NCI-H460 (cell line): Measurements from ENCODE around the gene TNS2. TPM values are rescaled to one million over a fixed set of nuclear protein-coding genes. Genes with fewer than 3 reads are reported as not detected.
A peak's percentile ranks its signal among the peaks of the same experiment; 100 is the strongest.
"Not testable (repeated sequence)": the region's sequence is repeated elsewhere in the genome, so short reads cannot be mapped to it uniquely, and the experiment has no call there.

Experiments
- DNase-seq: peaks from one replicate; pipeline ENCODE4 v3.0.0-alpha.2; 2016; ENCODE audit warnings: low read depth; ENCODE audit errors: extremely low read depth
- total RNA-seq: library from RNA; depleted of rRNA; stranded (reverse); fragments of >200 nt; shearing (Covaris generic); gene quantifications from 2 replicates; pipeline ENCODE4 v1.2.3, GENCODE V29; 2014

TNS2 gene
- total RNA-seq, 1 experiment from 2014 or later = 12.1 TPM

DNA sequence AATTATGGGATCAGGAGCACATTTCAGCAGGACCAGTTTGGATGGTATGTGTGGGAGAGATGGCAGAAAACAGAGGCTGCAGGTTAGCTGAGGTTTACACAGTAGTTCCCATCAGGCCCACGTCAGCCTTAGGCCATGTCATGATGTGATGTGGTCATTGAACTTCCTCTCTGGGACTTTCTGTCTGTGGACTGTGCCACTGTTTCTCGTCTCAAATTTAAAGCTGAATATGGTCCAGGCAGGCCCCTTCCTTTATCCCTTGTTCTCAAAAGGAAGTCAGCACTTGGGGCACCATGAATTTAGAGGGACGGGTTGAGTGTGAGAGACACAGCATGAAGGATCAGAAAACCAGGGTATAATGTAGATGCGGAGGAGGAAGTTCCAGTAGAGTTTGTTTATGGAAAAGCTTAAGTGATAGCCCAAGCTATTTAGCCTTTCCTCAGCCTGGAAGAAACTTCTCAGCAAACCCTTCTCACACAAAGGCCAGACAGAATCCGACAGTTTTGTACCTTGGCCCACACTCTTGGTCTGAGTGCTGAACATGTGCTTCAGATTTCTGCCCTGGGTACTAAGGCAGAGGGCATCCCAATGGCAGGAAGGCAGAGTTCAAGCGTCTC is 44.0 kb downstream of the TNS2 start:
- no peak for DNase-seq

DNA sequence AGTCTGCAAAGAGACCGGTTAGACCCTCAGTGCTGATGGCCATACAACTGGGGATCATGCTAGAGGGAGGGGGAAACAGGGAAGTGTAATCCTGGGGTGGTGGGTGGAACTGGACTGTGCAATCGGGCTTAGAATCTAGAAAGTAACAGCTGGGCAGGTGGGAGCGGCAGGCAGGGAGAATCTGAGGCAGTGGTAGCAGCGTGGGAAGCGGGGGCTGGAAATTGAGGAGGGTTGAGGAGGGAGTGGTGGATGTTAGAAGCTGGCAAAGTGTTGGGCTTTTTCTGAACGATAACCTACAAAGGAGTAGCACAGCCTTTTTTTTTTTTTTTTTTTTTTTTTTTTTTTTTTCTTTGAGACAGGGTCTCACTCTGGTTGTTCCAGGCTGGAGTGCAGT is 44.5 kb downstream of the TNS2 start:
- DNase-seq = no peak

DNA sequence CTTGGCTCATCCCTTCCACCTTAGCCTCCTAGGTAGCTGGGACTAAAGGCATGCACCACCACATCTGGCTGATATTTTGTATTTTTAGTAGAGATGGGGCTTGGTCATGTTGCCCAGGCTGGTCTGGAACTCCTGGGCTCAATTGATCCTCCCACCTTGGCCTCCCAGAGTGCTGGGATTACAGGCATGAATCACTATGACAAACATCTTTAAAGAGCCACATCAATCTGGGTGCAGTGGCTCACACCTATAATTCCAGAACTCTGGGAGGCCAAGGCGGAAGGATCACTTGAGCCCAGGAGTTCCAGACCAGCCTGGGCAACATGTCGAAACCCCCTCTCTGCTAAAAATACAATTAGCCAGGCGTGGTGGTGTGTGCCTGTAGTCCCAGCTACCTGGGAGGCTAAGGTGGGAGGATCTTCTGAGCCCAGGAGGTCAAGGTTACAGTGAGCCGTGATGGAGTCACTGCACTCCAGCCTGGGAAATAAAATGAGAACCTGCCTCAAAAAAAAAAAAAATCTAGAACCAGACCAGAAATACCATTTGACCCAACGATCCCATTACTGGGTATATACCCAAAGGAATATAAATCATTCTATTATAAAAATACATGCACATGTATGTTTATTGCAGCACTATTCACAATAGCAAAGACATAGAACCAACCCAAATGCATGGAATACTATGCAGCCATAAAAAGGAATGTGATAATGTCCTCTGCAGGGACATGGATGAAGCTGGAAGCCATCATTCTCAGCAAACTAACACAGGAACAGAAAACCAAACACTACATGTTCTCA is 45.1 kb downstream of the TNS2 start:
- DNase-seq = not testable (repeated sequence)

DNA sequence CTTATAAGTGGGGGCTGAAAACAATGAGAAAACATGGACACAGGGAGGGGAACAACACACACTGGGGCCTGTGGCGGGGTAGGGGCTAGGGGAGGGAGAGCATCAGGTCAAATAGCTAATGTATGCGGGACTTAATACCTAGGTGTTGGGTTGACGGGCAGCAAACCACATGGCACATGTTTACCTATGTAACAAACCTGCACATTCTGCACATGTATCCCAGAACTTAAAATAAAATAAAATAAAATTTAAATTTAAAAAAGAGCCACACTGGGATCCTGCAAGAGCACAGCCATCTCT is 45.7 kb downstream of the TNS2 start:
- not testable (repeated sequence) for DNase-seq

DNA sequence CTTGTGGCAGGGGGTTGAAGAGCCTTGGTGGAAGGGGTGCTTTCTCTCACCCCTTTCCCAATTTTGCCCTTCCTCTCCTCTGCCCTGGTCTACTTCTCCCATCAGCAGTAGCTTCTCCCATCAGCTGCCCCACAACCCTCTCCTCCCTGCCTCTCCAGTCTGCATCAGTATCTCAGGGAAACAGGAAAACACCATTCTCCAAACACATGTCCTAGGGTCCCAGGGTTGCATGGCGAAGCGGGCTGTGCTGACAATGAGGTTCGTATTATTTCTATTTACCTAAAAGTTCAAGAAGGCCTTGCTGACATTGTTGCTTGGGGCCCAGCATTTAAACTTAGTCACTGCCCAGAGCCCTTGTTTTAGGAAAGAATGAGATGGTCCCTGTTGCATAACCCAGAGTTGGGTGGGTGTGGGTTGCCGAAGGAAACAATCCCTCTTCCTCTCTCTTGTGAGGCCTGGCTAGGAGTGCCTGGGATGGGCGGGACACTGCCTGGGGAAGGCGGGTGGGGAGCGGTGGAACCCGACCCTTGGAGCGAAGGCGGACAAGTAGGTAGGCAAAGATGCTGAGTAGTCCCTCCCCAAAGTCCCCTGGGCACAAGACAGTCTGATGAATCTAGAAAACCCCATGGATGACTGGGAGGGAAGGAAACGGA is 46.4 kb downstream of the TNS2 start:
- DNase-seq = no peak

DNA sequence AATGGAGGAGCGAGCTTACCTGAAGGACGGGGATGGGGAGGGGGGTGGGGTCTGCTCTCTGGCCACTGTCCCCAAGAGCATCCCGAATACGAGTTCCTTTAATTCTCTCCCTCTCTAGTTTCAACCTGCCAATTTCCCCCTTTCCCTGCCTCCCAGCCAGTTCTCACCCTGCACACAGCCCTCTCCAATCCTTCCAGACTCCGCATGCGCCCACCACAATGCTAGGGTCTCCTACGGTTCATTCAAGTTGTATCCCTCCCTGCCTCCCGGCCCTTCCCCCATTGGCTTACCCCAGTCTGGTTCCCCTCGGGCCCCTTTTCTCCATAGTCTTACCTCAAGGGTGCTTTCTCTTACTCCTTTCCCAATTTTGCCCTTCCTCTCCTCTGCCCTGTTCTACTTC is 46.9 kb downstream of the TNS2 start:
- DNase-seq = no peak

DNA sequence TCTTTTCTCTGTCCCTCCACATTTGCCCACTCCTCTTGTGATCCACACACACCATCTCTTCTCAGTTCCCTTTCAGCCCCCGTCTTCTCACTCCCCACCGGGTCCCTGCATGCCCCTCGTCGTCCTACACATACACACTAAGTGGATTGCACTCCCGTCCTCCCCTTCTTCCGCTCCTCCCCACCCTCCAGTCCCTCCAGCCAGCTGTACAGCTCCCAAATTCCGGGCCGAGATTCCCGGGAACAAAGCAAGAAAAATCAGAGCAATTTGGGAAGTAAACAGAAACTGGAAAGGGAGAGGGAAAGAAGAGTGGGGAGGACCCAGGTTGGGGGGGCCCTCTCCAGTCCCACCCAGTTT is 47.3 kb downstream of the TNS2 start:
- DNase-seq = peak; percentile 3

DNA sequence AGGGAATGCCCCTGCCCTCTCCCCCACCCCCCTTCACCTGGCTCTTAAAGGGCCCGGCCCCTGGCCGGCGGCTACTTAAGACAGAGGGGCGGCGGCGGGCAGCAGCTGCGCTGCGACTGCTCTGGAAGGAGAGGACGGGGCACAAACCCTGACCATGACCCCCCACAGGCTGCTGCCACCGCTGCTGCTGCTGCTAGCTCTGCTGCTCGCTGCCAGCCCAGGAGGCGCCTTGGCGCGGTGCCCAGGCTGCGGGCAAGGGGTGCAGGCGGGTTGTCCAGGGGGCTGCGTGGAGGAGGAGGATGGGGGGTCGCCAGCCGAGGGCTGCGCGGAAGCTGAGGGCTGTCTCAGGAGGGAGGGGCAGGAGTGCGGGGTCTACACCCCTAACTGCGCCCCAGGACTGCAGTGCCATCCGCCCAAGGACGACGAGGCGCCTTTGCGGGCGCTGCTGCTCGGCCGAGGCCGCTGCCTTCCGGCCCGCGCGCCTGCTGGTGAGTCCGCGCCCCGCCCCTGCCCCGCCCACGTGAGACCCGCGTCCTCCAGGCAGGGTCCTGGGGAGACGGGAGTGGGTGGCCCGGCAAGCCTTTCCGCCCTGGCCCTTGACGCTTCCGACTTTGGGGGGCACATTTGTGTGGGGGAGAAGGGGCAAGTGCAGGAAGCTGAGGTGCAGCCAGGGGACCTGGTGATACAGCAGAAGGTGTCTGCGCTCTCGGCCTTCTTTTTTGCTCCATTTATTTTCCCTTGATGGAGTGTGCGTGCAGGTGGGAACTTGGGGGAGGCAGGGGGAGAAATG is 47.9 kb downstream of the TNS2 start, which contains the start of gene IGFBP6:
TSS of gene IGFBP6 (plus strand) at position 104 of the 790 bp plus-strand sequence. CDS start at position 155, 51 bp downstream.
- peak; percentile 47 for DNase-seq

DNA sequence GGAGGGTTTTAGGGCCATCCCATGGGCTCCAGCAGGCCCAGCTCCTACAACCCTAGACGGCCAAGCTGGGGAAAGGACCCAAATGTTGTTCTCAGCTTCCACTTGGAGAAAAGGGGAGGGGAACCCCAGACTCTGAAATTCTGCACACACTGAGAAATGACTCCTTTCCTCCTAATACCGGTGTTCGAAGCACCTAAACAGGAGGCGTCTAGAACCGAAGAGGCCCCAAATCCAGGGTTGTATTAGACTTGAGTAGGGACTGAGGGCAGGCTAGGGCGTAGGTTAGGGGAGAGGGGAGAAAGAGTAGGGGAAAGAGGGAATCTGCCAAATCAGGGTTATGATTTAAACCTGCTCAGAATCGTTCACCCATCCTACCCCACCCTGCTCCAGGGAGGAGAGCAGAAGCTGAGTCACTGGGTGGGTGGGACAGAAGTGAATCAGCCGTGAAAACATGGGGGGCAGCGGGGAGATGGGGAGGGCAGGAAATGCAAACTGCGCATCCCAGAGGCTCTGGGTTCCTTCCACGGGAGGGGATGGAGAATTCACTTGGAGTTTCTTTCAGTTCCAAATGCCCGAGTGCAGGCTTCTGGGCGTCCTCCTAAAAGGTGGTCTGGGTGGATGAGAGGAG is 48.6 kb downstream of the TNS2 start:
- DNase-seq = peak; percentile 62

DNA sequence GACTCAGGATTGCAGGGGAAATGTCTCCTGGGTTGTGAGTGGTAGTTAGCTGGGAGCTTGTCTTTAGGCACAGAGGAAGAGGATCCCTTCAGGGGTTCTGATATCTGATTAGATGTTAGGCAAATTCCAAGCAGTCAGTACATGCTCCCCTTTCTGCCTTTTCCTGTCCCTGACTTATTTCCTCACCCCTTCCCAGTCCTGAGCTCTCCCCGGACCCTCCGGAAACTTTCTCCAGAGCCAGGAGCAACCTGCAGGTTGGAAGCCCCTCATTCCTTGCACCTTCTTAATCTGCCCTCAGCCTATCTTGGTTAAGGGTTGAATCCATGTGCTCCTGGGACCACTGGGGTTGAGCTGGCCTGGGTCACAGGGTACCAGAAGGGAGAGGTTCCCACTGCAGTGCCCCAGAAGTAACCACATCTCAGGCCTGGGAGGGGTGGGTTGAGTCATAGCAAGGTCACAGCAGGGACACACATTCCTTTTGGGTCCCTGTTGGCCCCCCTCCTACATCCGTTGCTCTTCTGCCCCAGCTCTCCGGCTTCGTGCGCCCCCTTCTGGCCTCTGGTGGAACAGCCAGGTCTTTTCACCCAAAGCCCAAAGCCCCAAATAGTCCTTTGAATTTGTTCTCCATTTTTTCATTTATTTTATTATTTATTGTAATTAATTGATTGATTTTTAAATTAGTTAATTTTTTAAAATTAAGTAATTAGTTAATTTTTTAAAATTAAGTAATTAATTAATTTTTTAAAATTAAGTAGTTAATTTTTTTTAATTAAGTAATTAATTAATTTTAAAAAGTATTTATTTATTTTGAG is 49.4 kb downstream of the TNS2 start:
- DNase-seq = peak; percentile 93

DNA sequence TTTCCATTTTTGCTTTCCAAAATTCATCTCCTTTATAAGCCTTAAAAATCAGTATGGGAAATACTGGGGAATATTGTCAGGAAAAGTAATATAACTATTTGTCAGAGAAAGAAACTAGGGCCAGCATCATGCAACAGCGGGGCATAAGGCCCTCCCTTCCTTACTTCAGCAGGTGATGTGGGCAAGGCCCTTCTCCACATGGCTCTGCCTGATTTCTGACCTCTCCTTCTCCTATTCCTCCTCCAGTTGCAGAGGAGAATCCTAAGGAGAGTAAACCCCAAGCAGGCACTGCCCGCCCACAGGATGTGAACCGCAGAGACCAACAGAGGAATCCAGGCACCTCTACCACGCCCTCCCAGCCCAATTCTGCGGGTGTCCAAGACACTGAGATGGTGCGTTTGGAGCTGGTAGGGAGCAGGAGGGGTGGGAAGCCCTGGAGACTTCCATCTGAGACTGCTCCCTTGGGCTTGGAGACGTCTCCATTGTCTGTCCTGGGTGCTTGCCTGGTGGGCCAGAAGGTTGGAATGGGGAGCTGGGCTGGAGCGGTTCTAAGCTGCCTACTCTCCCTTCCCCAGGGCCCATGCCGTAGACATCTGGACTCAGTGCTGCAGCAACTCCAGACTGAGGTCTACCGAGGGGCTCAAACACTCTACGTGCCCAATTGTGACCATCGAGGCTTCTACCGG is 50.7 kb downstream of the TNS2 start:
- no peak for DNase-seq

DNA sequence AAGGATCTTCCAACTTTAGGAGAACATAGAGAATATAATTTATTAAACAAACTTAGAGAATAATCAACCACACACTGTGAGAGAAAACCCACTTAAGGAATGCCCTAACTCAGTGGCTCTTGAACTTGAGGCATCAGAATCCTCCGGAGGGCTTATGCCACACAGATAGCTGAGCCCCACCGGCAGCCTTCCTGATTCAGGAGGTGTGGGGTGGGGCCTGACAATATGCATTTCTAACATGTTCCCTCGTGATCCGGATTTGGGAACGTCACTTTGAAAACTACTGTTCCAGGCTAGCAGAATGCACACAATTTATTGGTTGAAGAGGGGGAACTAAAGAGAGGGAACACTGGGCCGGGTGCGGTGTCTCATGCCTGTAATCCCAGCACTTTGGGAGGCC is 51.4 kb downstream of the TNS2 start:
- DNase-seq = no peak

DNA sequence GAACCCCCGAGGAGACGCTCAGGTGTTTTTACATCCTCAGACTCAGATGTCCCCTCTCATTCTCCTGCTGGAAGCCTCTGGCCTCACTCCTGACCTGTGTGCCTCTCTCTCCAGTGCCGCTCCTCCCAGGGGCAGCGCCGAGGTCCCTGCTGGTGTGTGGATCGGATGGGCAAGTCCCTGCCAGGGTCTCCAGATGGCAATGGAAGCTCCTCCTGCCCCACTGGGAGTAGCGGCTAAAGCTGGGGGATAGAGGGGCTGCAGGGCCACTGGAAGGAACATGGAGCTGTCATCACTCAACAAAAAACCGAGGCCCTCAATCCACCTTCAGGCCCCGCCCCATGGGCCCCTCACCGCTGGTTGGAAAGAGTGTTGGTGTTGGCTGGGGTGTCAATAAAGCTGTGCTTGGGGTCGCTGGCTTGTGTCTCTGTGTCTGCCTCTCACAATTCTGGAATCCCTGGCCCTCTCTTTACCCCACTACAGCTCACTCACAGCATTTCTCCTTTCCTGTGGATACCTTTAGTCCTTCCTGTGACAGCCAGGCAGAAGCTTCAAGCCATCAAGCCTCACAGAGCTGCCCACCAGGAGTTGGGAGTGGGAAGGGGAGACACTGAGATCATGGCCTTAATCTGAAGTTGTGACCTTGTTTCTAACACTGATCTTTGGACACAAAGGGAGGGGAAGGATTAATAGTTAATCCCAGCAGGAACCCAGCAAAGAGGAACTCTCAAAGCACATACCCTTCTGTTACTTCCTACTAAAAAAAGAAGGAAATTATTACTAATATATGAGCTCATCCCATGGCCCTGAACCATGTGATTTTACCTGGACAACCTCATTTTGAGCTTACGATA is 52.3 kb downstream of the TNS2 start:
- no peak for DNase-seq

DNA sequence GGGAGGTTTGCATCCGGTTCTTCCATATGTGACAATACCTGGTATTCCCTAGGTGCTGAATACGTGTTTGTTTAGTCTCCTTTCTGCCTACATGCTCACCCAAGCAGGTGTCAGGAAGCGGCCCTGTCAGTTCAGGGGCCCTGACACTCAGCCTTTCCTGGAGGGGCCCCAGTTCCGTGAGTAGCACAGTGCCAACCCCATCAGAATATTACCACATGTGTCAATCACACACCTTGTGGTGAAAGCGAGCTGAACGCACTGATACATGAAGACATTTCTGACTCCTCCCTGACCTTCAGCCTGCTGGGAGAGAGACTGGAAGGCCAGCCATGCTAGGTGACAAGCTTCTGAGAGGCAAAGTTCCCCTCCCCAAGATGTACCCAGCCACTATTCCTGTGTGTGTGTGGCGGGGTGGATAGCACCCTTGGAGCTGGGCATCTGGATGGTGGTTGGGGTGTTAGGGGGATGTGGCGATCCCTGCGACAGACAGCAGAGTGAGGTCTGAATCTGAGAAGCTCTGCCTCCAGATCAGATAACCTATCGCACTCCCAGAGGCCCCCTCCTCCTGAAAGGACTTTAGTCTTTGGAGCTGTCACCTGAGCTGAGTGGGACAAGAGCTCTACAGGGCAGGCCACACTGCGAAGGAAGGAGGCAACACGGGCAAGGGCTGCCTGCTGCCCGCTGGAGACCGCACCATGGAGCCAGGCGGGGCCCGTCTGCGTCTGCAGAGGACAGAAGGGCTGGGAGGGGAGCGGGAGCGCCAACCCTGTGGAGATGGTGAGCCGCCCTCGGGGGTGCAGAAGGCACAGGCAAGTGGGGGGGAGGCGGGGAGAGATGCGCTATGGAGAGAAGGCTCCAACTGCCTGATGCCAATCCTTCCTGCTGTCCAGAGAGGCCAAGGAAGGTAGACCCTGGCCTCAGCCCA is 53.3 kb downstream of the TNS2 start, which contains the start of gene SOAT2:
TSS of gene SOAT2 (plus strand) at position 604 of the 925 bp plus-strand sequence. CDS start at position 696, 92 bp downstream.
- DNase-seq = no peak

DNA sequence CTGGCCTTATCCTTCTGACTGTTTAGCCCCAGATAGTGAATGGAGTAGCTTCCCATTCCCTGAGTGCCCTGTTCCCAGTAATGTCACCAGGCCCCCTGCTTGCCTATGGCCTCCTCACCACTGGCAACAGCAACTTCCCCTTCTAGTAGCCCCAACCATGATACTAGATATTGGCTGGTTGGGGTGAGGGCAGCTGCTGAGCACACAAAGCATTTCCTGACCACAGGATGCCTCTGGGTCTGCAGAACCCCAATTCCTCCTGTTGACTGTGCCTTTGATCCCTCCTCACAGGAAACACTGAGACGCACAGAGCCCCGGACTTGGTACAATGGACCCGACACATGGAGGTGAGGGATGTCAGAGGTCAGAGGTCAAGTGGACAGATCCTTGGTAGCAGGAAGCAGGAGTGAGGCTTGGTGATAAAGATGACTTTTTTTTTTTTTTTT is 54.0 kb downstream of the TNS2 start:
- DNase-seq = no peak

DNA sequence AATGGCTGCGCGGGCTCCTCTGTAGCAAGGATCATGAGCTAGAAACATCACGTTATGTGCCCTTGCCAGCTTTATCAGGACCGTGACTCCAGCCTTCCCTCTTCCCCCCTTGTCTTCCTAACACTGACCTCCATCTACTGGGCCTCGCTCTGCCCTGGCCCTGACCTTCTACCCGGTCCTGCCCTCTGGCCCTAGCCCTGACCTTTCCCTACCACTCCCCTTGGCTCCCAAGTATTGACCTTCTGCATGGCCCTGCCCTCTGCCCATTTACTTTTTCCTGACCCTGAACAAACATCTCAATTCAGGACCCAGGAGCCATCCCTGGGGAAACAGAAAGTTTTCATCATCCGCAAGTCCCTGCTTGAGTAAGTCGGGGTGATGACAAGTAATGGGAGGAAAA is 55.4 kb downstream of the TNS2 start:
- DNase-seq = no peak
